ENCODE data around the gene KIAA0513.

DNA sequence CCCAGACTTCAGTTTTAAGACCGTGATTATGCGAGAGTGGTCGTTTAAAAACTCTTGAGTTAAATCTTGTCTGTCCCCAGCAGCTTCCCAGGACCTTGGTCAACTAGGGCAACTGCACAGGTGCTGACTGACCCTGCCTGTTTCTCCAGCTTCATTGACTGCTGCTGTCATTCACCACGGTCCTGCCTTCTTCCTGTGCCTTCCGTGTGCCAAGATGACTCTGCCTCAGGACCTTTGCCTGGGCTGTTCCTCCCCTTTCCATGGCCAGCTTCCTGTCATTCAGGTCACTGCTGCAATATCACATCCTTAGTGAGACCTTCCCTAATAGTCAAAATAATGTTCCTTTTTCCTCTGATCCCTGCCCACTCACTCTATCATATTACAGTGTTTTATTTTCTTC lies 3.9 kb downstream of the KIAA0513 start:
- TF ChIP-seq, protein P1, sequence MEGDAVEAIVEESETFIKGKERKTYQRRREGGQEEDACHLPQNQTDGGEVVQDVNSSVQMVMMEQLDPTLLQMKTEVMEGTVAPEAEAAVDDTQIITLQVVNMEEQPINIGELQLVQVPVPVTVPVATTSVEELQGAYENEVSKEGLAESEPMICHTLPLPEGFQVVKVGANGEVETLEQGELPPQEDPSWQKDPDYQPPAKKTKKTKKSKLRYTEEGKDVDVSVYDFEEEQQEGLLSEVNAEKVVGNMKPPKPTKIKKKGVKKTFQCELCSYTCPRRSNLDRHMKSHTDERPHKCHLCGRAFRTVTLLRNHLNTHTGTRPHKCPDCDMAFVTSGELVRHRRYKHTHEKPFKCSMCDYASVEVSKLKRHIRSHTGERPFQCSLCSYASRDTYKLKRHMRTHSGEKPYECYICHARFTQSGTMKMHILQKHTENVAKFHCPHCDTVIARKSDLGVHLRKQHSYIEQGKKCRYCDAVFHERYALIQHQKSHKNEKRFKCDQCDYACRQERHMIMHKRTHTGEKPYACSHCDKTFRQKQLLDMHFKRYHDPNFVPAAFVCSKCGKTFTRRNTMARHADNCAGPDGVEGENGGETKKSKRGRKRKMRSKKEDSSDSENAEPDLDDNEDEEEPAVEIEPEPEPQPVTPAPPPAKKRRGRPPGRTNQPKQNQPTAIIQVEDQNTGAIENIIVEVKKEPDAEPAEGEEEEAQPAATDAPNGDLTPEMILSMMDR (IDR thresholded peaks at IDR 0.05), result no peak
- TF ChIP-seq, protein P2, sequence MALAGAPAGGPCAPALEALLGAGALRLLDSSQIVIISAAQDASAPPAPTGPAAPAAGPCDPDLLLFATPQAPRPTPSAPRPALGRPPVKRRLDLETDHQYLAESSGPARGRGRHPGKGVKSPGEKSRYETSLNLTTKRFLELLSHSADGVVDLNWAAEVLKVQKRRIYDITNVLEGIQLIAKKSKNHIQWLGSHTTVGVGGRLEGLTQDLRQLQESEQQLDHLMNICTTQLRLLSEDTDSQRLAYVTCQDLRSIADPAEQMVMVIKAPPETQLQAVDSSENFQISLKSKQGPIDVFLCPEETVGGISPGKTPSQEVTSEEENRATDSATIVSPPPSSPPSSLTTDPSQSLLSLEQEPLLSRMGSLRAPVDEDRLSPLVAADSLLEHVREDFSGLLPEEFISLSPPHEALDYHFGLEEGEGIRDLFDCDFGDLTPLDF (CRISPR knock-in tag; IDR thresholded peaks at IDR 0.05), result no peak
- TF ChIP-seq NFE2L1 (CRISPR knock-in tag; IDR thresholded peaks at IDR 0.05), result no peak

Data from WTC11 (cell line).